Endothelial cell of umbilical vein (primary cell): Measurements from ENCODE around the gene CSNK2B. TPM values are rescaled to one million over a fixed set of nuclear protein-coding genes. Genes with fewer than 3 reads are reported as not detected.

Experiments
- BruUV-seq: library from RNA; stranded (reverse); fragments of 400-500 nt; replicated peaks from 2 replicates; lab custom pipeline; 2021; lab: Mats Ljungman, UMichigan
- CTCF ChIA-PET: fragments of 300-600, 350-600 bp; sonication (Branson Sonifier 250); formaldehyde crosslinking; loops from one replicate; lab custom pipeline; 2021; ENCODE audit warnings: antibody characterized with exemption, inconsistent platforms; lab: Charles Lee
- POLR2A ChIA-PET: fragments of 300-600, 350-600 bp; sonication (Branson Sonifier 250); formaldehyde crosslinking; loops from one replicate; lab custom pipeline; 2021; ENCODE audit warnings: antibody characterized with exemption, inconsistent platforms; lab: Charles Lee
- DNase-seq: peaks from one replicate; pipeline ENCODE4 v3.0.0-alpha.2; 2011; ENCODE audit warnings: low read depth, low spot score
- FAIRE-seq: peaks from 2 replicates; lab custom pipeline; 2011; peaks lifted over from hg19 to GRCh38; lab: Jason Lieb, UNC
- H2AFZ ChIP-seq: 2 replicates; pipeline ENCODE4 v1.6.0; 2012; ENCODE audit warnings: low read depth, low read length, control low read depth, inconsistent platforms
- H3K27ac ChIP-seq: 2 replicates; pipeline ENCODE4 v1.5.1; 2011; ENCODE audit warnings: low read depth, mild to moderate bottlenecking, control low read depth, low read length, moderate library complexity; ENCODE audit not compliant: insufficient read depth
- H3K27me3 ChIP-seq, 2 experiments: 2 replicates each; pipeline versions ENCODE4 v1.6.0 to v1.6.1; 2011; ENCODE audit warnings: low read length in 2 of 2, mixed read lengths in 1 of 2; ENCODE audit not compliant: control insufficient read depth in 2 of 2, insufficient read depth in 2 of 2
- H3K36me3 ChIP-seq, 2 experiments: 2 replicates in 1 of 2; 3 replicates in 1 of 2; pipeline ENCODE4 v1.5.1; 2011; ENCODE audit warnings: low read length in 2 of 2, mild to moderate bottlenecking in 1 of 2, moderate library complexity in 1 of 2; ENCODE audit not compliant: control insufficient read depth in 2 of 2, insufficient read depth in 2 of 2; ENCODE audit errors: extremely low read depth in 1 of 2
- H3K4me1 ChIP-seq: 3 replicates; pipeline ENCODE4 v1.5.1; 2011; ENCODE audit warnings: mild to moderate bottlenecking, low read length; ENCODE audit not compliant: control insufficient read depth, insufficient read depth; ENCODE audit errors: extremely low read depth
- H3K4me2 ChIP-seq: 2 replicates; pipeline ENCODE4 v1.6.1; 2011; ENCODE audit warnings: low read length, control low read depth, mixed read lengths; ENCODE audit not compliant: insufficient read depth
- H3K4me3 ChIP-seq, 3 experiments: fragments of 200-600 bp in 1 of 3; sonication (generic), shearing (Covaris generic) in 1 of 3; replicated peaks in 1 of 3; 2 replicates each; pipeline ENCODE4 v1.5.1; 2011 to 2016; ENCODE audit warnings: control low read depth in 3 of 3, low read length in 3 of 3, mild to moderate bottlenecking in 2 of 3, inconsistent platforms in 1 of 3, low read depth in 1 of 3, moderate library complexity in 1 of 3; ENCODE audit not compliant: insufficient read depth in 1 of 3
- H3K79me2 ChIP-seq: 2 replicates; pipeline ENCODE4 v1.6.0; 2012; ENCODE audit warnings: low read length, inconsistent platforms; ENCODE audit not compliant: control insufficient read depth, insufficient read depth
- H3K9ac ChIP-seq: replicated peaks from 2 replicates; pipeline ENCODE3; 2011; ENCODE audit warnings: low read length, control low read depth; ENCODE audit not compliant: insufficient read depth; ENCODE audit errors: extremely low read depth
- H3K9me1 ChIP-seq: replicated peaks from 3 replicates; pipeline ENCODE4 v1.6.0; 2011; ENCODE audit warnings: mild to moderate bottlenecking, low read length; ENCODE audit not compliant: control insufficient read depth, insufficient read depth; ENCODE audit errors: extremely low read depth
- H3K9me3 ChIP-seq: replicated peaks from 2 replicates; pipeline ENCODE4 v1.5.1; 2012; ENCODE audit warnings: low read length, inconsistent platforms; ENCODE audit not compliant: control insufficient read depth, insufficient read depth
- H4K20me1 ChIP-seq: replicated peaks from 2 replicates; pipeline ENCODE3; 2011; ENCODE audit warnings: mild to moderate bottlenecking, low read length; ENCODE audit not compliant: control insufficient read depth, insufficient read depth; ENCODE audit errors: extremely low read depth
- CTCF ChIP-seq, 2 donors: IDR thresholded peaks; 1 replicate in 1 of 2; 2 replicates in 1 of 2; pipeline ENCODE4 v1.5.1; 2011; ENCODE audit warnings: low read length in 2 of 2, mild to moderate bottlenecking in 2 of 2, moderate library complexity in 2 of 2, control low read depth in 1 of 2, inconsistent platforms in 1 of 2, low read depth in 1 of 2; ENCODE audit not compliant: insufficient read depth in 1 of 2; ENCODE audit errors: extremely low read depth in 1 of 2
- FOS ChIP-seq: IDR thresholded peaks from 2 replicates; pipeline ENCODE4 v1.6.1; 2011; ENCODE audit warnings: mild to moderate bottlenecking, low read length, moderate library complexity, borderline replicate concordance; ENCODE audit not compliant: insufficient read depth
- GATA2 ChIP-seq: IDR thresholded peaks from 2 replicates; pipeline ENCODE4 v1.7.0; 2011; ENCODE audit warnings: low read depth, mild to moderate bottlenecking, moderate library complexity, mixed read lengths, low read length; ENCODE audit not compliant: insufficient read length, insufficient read depth
- MAX ChIP-seq: IDR thresholded peaks from 2 replicates; pipeline ENCODE4 v1.6.1; 2011; ENCODE audit not compliant: insufficient read depth, insufficient read length
- POLR2AphosphoS5 ChIP-seq: IDR thresholded peaks from 2 replicates; pipeline ENCODE4 v1.6.1; 2012; ENCODE audit warnings: low read depth, mild to moderate bottlenecking, control low read depth, low read length, moderate library complexity; ENCODE audit not compliant: insufficient read depth
- dilution Hi-C: fragments of 300-500 bp; cut with MboI; formaldehyde crosslinking; loops from one replicate; pipeline ENCODE4 v1.15.0; 2019; ENCODE audit warnings: low sequenced_read_pairs; ENCODE audit not compliant: extremely low pct_ligation_motif_present
- intact Hi-C: fragments of 100-400 bp; cut with micrococcal nuclease; formaldehyde crosslinking; loops from one replicate; pipeline ENCODE4 v1.10.0; 2022
- polyA plus RNA-seq, 4 experiments: library from polyadenylated mRNA; depleted of rRNA in 3 of 4; stranded (reverse) in 3 of 4; unstranded in 1 of 4; fragments of >200 nt; gene quantifications; 2 replicates each; pipeline versions ENCODE4 v1.2.1 to v1.2.3, GENCODE V29; 2011 to 2012; ENCODE audit warnings: missing spikeins in 1 of 4
- total RNA-seq: library from RNA; stranded (reverse); gene quantifications from 2 replicates; pipeline ENCODE4 v1.2.3, GENCODE V29; 2021

The CSNK2B gene
- total and polyA plus RNA-seq, 2 donors (not counting 3 experiments of a cell fraction or from before 2014, with no cell fraction given): 159 to 206 TPM

GRCh38 chr6:31661262-31662123 lies 4.4 kb upstream of the CSNK2B start:
- H2AFZ ChIP-seq: no peak overlapping the region
- POLR2A ChIA-PET: interaction anchor here (1.0 to 2.1 kb wide), 3 partner anchors 10 to 166 kb away, joined by 3 to 13 read pairs (median 4); partner anchors contain the start of genes BAG6, HSPA1B and PRRC2A
- dilution Hi-C loops (no loop called here), intact Hi-C loops (loop anchor here (2.0 to 10.0 kb wide), 3 partner anchors 77 to 533 kb away; partner anchors contain the start of genes GPSM3 and PBX2)
- H3K9ac ChIP-seq: peak overlapping the region; percentile 82
- peak overlapping the region in 1 of 3 experiments; percentile 33 for H3K4me3 ChIP-seq
- TF ChIP-seq FOS: no peak
- no peak for TF ChIP-seq CTCF (IDR thresholded peaks at IDR 0.05; ENCODE audit: extremely low read depth in 1 of 2, insufficient read depth in 1 of 2, low read depth in 1 of 2, low read length in 2 of 2)
- no peak for TF ChIP-seq GATA2
- no peak for TF ChIP-seq POLR2AphosphoS5
- TF ChIP-seq MAX: no peak
- FAIRE-seq: no peak
- H3K9me3 ChIP-seq: no peaks in the 10 kb centered on the region
- H3K79me2 ChIP-seq: peaks cover 34% of the 10 kb centered on the region
- no peaks in the 10 kb centered on the region for H4K20me1 ChIP-seq
- peaks cover 2 to 3% of the 10 kb centered on the region in 2 experiments for H3K36me3 ChIP-seq
- no peaks in the 10 kb centered on the region for H3K9me1 ChIP-seq
- peak overlapping the region; percentile 67 for H3K4me2 ChIP-seq
- H3K4me1 ChIP-seq: peaks cover 45% of the 10 kb centered on the region
- no peak for DNase-seq
- H3K27me3 ChIP-seq: no peaks in the 10 kb centered on the region
- no peak overlapping the region for H3K27ac ChIP-seq
- no TSS peak for BruUV-seq
- CTCF ChIA-PET: interaction anchor here (1.0 to 5.7 kb wide), 3 partner anchors 9 to 113 kb away, joined by 3 to 38 read pairs (median 3); partner anchors contain the start of gene BAG6
